B cell (primary cell): ENCODE results near the gene SYNJ1. TPM values are rescaled to one million over a fixed set of nuclear protein-coding genes. Genes with fewer than 3 reads are reported as not detected.

Experiments
- ATAC-seq: fragments of 200-7000 bp; cut with Tn5 transposase; one replicate; pipeline ENCODE4 v1.10.0; 2021; ENCODE audit warnings: low read depth, mild to moderate bottlenecking, moderate number of reproducible peaks, moderate library complexity
- CTCF ChIA-PET: fragments of 350-600 bp; sonication (Branson Sonifier 250); formaldehyde crosslinking; loops from one replicate; lab custom pipeline; 2021; ENCODE audit warnings: antibody characterized with exemption, inconsistent platforms; lab: Charles Lee
- POLR2A ChIA-PET: fragments of 350-600 bp; sonication (Branson Sonifier 250); formaldehyde crosslinking; loops from one replicate; lab custom pipeline; 2021; ENCODE audit warnings: antibody characterized with exemption; lab: Charles Lee
- DNase-seq: peaks from one replicate; pipeline ENCODE4 v3.0.0; 2013
- H2AFZ ChIP-seq: 2 replicates; pipeline ENCODE4 v1.6.1; 2012; ENCODE audit warnings: mild to moderate bottlenecking, low read depth, low read length; ENCODE audit not compliant: insufficient read depth, poor library complexity, severe bottlenecking
- H3K27ac ChIP-seq, 2 donors: 1 replicate in 1 of 2; 2 replicates in 1 of 2; pipeline ENCODE4 v1.5.1; 2012 to 2013; ENCODE audit warnings: low read length in 2 of 2, mild to moderate bottlenecking in 2 of 2, moderate library complexity in 1 of 2
- H3K27me3 ChIP-seq, 4 experiments: fragments of 200-600 bp in 1 of 4; sonication (generic) in 1 of 4; replicated peaks in 1 of 4; 1 replicate in 2 of 4; 2 replicates in 2 of 4; pipeline versions ENCODE4 v1.6.1 to v1.7.0; 2013 to 2016; ENCODE audit warnings: low read length in 3 of 4, mild to moderate bottlenecking in 2 of 4, mixed read lengths in 1 of 4, moderate library complexity in 1 of 4; ENCODE audit not compliant: insufficient read depth in 4 of 4, control insufficient read depth in 3 of 4; ENCODE audit errors: control extremely low read depth in 1 of 4
- H3K36me3 ChIP-seq, 2 experiments: replicated peaks in 1 of 2; 1 replicate in 1 of 2; 2 replicates in 1 of 2; pipeline versions ENCODE4 v1.6.1 to v1.7.1; 2013; ENCODE audit warnings: low read length in 1 of 2; ENCODE audit not compliant: insufficient read depth in 2 of 2, control insufficient read depth in 1 of 2; ENCODE audit errors: control extremely low read depth in 1 of 2, extremely low read depth in 1 of 2
- H3K4me1 ChIP-seq, 2 donors: fragments of 200-600 bp in 1 of 2; sonication (generic) in 1 of 2; 1 replicate in 1 of 2; 2 replicates in 1 of 2; pipeline versions ENCODE4 v1.5.1 to v1.6.1; 2013 to 2017; ENCODE audit warnings: low read length in 2 of 2; ENCODE audit not compliant: control insufficient read depth in 2 of 2, insufficient read depth in 2 of 2
- H3K4me2 ChIP-seq: replicated peaks from 2 replicates; pipeline ENCODE3; 2012; ENCODE audit warnings: mild to moderate bottlenecking, low read depth, low read length; ENCODE audit not compliant: poor library complexity, severe bottlenecking
- H3K4me3 ChIP-seq, 5 experiments: fragments of 200-600 bp in 1 of 5; sonication (generic) in 1 of 5; 1 replicate in 3 of 5; 2 replicates in 2 of 5; pipeline versions ENCODE4 v1.5.1 to v1.7.0; 2011 to 2016; ENCODE audit warnings: low read length in 4 of 5, mild to moderate bottlenecking in 4 of 5, low read depth in 2 of 5, control low read depth in 1 of 5, moderate library complexity in 1 of 5; ENCODE audit not compliant: insufficient read depth in 1 of 5; ENCODE audit errors: control extremely low read depth in 1 of 5, extremely low read depth in 1 of 5
- H3K79me2 ChIP-seq: fragments of 200-600 bp; sonication (generic); one replicate; pipeline ENCODE4 v1.6.0; 2016; ENCODE audit warnings: low read length; ENCODE audit not compliant: control insufficient read depth, insufficient read depth
- H3K9ac ChIP-seq: fragments of 200-600 bp; sonication (generic); 2 replicates; pipeline ENCODE4 v1.6.1; 2017; ENCODE audit warnings: mild to moderate bottlenecking, low read length, moderate library complexity
- H3K9me3 ChIP-seq, 3 donors: one replicate each; pipeline versions ENCODE4 v1.6.1 to v1.7.1; 2013; ENCODE audit warnings: low read length in 2 of 3; ENCODE audit not compliant: control insufficient read depth in 2 of 3, insufficient read depth in 1 of 3; ENCODE audit errors: control extremely low read depth in 1 of 3
- H4K20me1 ChIP-seq: 2 replicates; pipeline ENCODE4 v1.6.0; 2012; ENCODE audit warnings: mild to moderate bottlenecking, low read length; ENCODE audit not compliant: insufficient read depth, control insufficient read depth, poor library complexity, severe bottlenecking
- H3K27ac Mint-ChIP-seq: one replicate; pipeline ENCODE4 v1.8.0; 2021; ENCODE audit warnings: mixed read lengths
- H3K27me3 Mint-ChIP-seq: one replicate; pipeline ENCODE4 v1.8.0; 2021; ENCODE audit warnings: mixed read lengths
- H3K4me1 Mint-ChIP-seq: one replicate; pipeline ENCODE4 v1.8.0; 2021; ENCODE audit warnings: mixed read lengths
- H3K4me3 Mint-ChIP-seq: one replicate; pipeline ENCODE4 v1.8.0; 2021; ENCODE audit warnings: mixed read lengths
- H3K9me3 Mint-ChIP-seq: one replicate; pipeline ENCODE4 v1.8.0; 2022; ENCODE audit warnings: mixed read lengths; ENCODE audit not compliant: insufficient read depth
- EZH2 ChIP-seq: IDR thresholded peaks from 2 replicates; pipeline ENCODE4 v1.6.1; 2012; ENCODE audit warnings: borderline replicate concordance, low read depth, mild to moderate bottlenecking, moderate library complexity, low read length; ENCODE audit not compliant: insufficient read depth, poor library complexity, severe bottlenecking
- WGBS: methylation state at CpG from one replicate; pipeline ENCODE4 v1.1.5; 2013; ENCODE audit warnings: missing lambda C conversion rate; ENCODE audit not compliant: insufficient coverage; 5-methylcytosine and 5-hydroxymethylcytosine counted together
- intact Hi-C: fragments of 100-400 bp; cut with micrococcal nuclease; formaldehyde crosslinking; loops from one replicate; pipeline ENCODE4 v1.10.0; 2022
- polyA plus RNA-seq: library from polyadenylated mRNA; depleted of rRNA; stranded (reverse); fragments of >200 nt; gene quantifications from 2 replicates; pipeline ENCODE4 v1.2.3, GENCODE V29; 2012
- total RNA-seq, 2 donors: library from RNA; stranded (reverse); fragments of 120-200 nt in 1 of 2; gene quantifications; 1 replicate in 1 of 2; 2 replicates in 1 of 2; pipeline versions ENCODE4 v1.2.3 to v1.2.4, GENCODE V29; 2013 to 2022
- TF ChIP-seq, protein P1 (sequence below): fragments of 200-600 bp; IDR thresholded peaks from one replicate; pipeline ENCODE4 v1.8.0; 2022; ENCODE audit warnings: antibody characterized with exemption, mild to moderate bottlenecking

Gene SYNJ1
- total and polyA plus RNA-seq, 2 donors (not counting 1 experiment from before 2014, with no cell fraction given), result 2.2 to 9.4 TPM

DNA sequence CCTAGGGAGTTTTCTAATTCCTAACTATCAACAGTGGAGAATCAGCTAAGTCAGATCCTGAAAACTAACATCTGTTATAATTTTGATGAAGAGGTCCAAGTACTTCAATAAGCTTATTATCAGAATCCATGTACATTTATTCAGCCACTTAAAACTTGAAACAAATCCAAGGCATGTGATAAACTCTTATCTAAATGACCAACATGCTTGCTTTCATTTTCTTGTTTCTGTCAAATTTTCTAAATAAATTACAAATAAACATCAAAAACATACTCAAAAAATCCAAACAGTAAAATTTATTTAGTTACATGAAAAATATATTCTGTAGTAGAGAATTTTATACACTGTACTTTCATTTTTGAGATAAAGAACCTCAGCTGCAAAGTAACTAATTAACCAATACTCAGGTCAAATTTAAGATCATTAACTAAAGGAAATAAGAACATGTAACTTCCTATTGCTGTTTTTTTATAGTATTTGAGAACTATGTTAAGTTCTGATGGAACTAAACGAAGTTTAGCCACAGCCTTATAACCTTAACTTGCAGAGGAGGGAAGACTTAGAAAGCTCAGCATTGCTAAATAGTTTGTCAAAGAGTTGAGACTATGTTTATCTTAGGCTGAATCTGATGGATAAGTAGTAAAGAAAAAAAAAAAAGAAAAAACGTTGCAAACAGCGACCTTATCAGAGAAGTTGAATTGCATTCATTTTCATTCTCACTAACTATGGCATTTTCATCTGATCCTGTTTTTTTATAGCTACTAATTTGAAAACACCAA, 44.9 kb downstream of the SYNJ1 start:
- Histone ChIP-seq H3K36me3 (peaks cover 0 to 4% of the 10 kb centered on the region in 2 experiments), H3K27me3 (no peaks in the 10 kb centered on the region), H3K27ac (no peak overlapping the region), H3K4me3 (no peak overlapping the region), H3K4me1 (no peaks in the 10 kb centered on the region), H3K9ac (no peak overlapping the region), H2AFZ (no peak overlapping the region), H3K4me2 (no peak overlapping the region), H4K20me1 (no peaks in the 10 kb centered on the region), H3K79me2 (no peaks in the 10 kb centered on the region), H3K9me3 (no peaks in the 10 kb centered on the region)
- no peak for TF ChIP-seq EZH2
- TF ChIP-seq, protein P1, sequence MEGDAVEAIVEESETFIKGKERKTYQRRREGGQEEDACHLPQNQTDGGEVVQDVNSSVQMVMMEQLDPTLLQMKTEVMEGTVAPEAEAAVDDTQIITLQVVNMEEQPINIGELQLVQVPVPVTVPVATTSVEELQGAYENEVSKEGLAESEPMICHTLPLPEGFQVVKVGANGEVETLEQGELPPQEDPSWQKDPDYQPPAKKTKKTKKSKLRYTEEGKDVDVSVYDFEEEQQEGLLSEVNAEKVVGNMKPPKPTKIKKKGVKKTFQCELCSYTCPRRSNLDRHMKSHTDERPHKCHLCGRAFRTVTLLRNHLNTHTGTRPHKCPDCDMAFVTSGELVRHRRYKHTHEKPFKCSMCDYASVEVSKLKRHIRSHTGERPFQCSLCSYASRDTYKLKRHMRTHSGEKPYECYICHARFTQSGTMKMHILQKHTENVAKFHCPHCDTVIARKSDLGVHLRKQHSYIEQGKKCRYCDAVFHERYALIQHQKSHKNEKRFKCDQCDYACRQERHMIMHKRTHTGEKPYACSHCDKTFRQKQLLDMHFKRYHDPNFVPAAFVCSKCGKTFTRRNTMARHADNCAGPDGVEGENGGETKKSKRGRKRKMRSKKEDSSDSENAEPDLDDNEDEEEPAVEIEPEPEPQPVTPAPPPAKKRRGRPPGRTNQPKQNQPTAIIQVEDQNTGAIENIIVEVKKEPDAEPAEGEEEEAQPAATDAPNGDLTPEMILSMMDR, result no peak
- WGBS, result no CpG with 5 or more reads among the region's 3 CpGs
- H3K27ac Mint-ChIP-seq, result no peak overlapping the region
- DNase-seq, result no peak
- ATAC-seq, result no peak
- POLR2A ChIA-PET, result no interaction called here
- no peak overlapping the region for H3K4me3 Mint-ChIP-seq
- CTCF ChIA-PET, result interaction anchor here (1.2 to 1.3 kb wide), 2 partner anchors 12 to 26 kb away, joined by 3 read pairs; no protein-coding TSS in a partner anchor
- H3K9me3 Mint-ChIP-seq, result no peaks in the 10 kb centered on the region
- no peaks in the 10 kb centered on the region for H3K4me1 Mint-ChIP-seq
- H3K27me3 Mint-ChIP-seq, result no peaks in the 10 kb centered on the region
- intact Hi-C loops, result no loop called here

DNA sequence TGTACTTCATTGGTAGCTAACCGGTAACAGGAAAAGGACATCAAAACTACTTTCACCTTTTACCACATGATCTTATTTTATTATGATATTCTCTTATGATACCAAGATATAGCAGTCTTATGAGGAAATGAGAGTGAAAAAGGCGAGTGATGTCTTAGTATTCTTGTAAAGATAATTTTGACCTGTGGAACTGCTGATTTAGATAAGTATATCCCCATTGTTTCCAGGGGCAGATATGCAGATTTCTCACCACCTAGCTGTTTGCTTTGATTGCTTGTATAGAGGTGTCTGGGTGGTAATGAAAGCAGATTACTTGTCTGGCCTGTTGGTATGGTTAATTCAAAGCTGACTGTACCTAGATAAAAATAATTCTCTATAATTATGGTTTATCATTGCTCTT, 53.1 kb downstream of the SYNJ1 start:
- no peaks in the 10 kb centered on the region for H3K27me3 Mint-ChIP-seq
- Histone ChIP-seq H4K20me1 (no peaks in the 10 kb centered on the region), H3K36me3 (peaks cover 0 to 3% of the 10 kb centered on the region in 2 experiments), H2AFZ (no peak overlapping the region), H3K9me3 (no peaks in the 10 kb centered on the region), H3K79me2 (no peaks in the 10 kb centered on the region), H3K27me3 (no peaks in the 10 kb centered on the region), H3K9ac (no peak overlapping the region), H3K4me3 (no peak overlapping the region), H3K27ac (no peak overlapping the region), H3K4me1 (no peaks in the 10 kb centered on the region), H3K4me2 (no peak overlapping the region)
- no peak for ATAC-seq
- H3K9me3 Mint-ChIP-seq, result peaks cover 2% of the 10 kb centered on the region
- ChIA-PET POLR2A (no interaction called here), CTCF (no interaction called here)
- intact Hi-C loops, result no loop called here
- H3K27ac Mint-ChIP-seq, result no peak overlapping the region
- H3K4me1 Mint-ChIP-seq, result no peaks in the 10 kb centered on the region
- H3K4me3 Mint-ChIP-seq, result no peak overlapping the region
- TF ChIP-seq, protein P1, result no peak
- no peak for TF ChIP-seq EZH2
- WGBS, result no CpG with 5 or more reads among the region's 2 CpGs
- no peak for DNase-seq
